HG03108 (cell line): ENCODE measurements around the gene LMF1.

Experiments used
- ATAC-seq: cut with Tn5 transposase; IDR thresholded peaks from one replicate; pipeline ENCODE4 v1.9.1; 2021; ENCODE audit warnings: moderate library complexity; ENCODE audit not compliant: unreplicated experiment

Gene LMF1

GRCh38 chr16:916035-916799 lies 54.6 kb downstream of the LMF1 start:
- ATAC-seq = no peak

DNA sequence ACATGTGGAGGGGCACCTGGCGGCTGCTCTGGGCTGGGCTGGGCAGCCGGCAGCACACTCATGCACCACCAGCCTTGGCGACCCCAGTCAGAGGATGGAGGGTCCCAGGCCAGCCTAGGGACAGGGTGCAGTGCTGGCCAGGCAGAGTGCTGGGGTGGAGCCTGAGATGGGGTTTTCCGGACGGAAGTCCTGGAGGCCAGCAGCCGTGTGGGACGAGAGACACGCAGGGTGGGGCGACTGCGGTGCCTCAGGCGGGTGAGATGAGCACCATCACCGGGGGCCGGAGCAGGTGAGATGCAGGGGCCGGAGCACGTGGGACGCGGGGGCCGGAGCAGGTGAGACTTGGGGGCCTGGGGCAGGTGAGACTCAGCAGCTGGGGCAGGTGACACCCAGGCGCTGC lies 55.2 kb downstream of the LMF1 start:
- ATAC-seq = no peak

DNA sequence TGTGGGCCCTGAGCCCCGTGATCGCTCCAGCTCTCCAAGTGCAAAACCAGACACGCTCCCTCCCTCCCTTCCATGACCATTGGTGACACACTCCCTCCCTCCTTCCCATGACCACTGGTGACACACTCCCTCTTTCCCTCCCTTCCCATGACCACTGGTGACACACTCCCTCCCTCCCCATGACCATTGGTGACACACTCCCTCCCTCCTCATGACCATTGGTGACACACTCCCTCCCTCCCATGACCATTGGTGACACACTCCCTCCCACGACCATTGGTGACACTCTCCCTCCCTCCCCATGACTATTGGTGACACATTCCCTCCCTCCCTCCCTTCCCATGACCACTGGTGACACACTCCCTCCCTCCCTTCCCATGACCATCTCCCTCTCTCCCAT lies 56.3 kb downstream of the LMF1 start:
- ATAC-seq = no peak

GRCh38 chr16:913817-914439 lies 56.9 kb downstream of the LMF1 start:
- no peak for ATAC-seq

DNA sequence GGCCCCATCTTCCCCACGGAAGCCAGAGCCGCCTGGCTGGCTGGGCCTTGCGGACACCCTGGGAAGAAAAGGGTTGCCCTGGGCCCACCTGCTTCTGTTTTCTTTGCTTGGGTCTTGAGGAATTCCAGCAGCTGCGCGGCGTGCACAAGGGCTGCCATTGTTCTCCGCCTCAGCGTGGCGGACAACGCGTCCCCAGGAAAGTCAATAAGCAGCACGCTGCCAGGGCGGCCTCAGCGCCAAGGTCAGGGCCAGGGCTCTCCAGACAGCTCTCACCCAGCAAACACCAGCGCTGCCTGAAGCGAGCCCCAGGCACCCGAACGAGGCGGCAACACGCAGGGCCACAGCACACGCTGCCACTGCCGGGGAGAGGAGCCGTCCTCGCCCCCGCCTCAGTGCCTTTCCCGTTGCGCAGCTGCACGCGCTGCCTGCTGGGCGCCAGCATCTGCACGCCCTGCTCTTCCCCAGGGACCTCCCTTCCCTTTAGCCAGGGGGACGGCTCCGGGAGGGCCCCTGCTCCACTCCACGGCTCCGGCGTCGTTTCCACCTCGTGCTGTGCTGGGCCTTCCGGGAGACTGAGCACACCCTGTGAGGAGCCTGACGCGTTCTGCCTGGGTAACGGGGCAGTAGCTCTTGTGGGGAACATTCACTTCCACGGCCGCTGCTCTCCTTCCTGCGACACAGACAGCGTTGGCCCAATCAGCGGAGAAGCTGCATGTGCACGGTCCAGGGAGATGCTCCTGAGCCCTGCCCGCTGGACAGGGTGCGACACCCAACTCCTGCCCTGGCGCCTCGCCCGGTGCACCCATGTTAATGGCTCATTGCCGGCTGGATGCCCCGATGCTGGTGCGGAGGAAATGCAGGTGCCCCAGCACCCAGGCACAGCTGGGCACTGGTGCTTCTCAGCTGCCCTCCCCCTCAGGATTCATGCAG lies 57.8 kb downstream of the LMF1 start:
- no peak for ATAC-seq

- ATAC-seq = no peak
Measured at GRCh38 chr16:912322-912683, 58.5 kb downstream of the LMF1 start.

GRCh38 chr16:911604-912321 lies 59.0 kb downstream of the LMF1 start:
- ATAC-seq = no peak

DNA sequence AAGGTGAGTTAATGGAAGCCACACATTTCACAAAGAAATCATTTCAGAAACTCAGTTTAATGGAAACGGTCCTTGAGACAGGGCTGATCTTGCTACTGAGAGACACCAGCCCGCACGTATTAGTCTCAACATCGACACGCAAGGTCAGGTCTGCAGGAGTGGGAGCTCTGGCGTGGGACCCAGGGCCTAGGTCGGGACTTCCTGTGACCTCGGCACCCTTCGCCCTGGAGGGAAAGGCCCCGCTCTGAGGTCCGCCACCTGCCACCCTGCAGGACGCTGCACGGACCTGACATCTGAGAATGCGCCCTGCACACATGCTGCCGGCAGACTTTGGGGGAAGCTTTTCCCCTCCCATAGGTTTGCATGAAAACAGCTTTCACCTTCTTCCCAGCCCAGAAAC lies 59.7 kb downstream of the LMF1 start:
- ATAC-seq = no peak

GRCh38 chr16:910181-910580 lies 60.6 kb downstream of the LMF1 start:
- ATAC-seq = no peak

DNA sequence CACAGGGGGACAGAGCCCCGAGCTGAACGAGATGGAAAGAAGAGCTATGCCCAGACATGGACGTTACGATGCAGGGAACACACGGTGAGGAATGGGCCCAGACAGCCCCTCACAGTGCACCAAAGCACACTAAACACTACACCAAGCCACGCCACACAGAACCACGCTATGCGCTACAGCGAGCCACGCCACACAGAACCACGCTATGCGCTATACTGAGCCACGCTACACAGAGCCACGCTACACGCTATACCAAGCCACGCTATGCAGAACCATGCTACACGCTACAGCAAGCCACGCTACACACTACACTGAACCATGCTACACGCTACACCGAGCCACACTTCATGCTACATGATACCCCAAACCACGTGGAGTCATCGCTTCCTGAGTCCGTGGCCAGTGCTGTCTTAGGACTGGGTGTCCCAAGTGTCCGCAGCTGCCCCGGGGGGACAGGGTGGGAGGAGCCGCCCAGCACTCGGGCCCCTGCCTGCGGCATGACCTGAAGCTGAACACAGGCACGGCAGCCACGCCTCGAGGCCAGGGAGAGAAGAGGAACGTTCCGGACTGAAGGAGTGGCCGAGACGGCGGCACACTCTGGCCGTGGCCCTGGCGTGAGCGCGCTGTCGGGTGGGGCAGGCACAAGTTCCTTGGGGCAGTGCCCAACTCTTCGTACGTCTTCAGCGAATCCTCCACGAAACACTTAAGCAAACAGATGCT lies 61.3 kb downstream of the LMF1 start:
- no peak for ATAC-seq

DNA sequence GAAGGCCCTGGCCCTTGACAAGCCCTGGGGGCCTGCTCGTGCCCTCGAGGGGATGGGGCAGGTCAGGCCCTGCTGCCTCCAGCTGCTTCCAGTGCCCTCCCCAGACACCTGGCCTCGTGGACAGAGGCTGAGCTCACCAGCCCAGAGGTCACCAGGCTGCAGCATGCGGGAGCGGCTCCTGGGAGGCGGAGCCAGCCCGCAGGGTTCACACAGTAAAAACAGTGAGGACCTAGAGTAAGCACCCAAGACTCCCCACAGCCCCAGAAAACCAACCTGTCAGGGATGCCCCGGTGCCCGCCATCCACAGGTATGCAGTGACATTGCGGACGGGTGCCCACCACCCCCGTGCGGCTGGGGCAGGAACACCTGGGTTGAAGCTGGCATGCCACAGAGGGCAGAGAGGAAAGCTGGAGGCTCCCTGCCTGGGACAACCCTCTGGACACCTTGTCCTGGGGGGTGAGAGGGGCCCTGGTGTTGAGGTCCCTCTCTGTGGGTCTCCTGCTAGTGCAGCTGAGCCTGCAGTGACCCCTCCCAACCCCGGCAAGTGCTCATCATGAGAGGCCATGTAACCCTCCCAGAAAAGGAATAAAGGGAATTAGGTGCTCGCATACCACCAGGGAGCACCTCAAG lies 62.1 kb downstream of the LMF1 start:
- ATAC-seq = no peak

- no peak for ATAC-seq
Measured at GRCh38 chr16:907842-908241, 62.9 kb downstream of the LMF1 start.

- ATAC-seq = no peak
Measured at GRCh38 chr16:907361-907760, 63.4 kb downstream of the LMF1 start.

GRCh38 chr16:906296-906695 lies 64.5 kb downstream of the LMF1 start:
- no peak for ATAC-seq

GRCh38 chr16:901715-902601 lies 68.8 kb downstream of the LMF1 start:
- no peak for ATAC-seq

DNA sequence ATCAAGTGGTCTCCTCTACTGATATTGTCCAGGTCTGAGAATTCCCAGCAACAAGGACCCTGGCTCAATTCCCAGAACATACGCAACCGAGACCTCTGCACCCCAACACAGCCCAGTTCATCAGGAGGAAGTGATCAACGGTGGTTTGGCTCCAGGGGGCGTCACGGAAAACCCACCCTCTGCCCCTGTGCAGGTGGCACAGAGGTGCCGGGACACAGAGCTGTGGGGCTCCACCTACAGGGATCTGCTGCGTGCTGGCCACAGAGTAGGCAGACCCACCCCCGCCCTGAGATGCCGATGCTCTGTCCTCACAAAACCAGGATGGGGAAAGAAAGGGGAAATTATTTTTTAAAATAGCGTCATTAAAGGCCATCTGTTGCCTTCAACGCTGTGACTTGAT lies 69.6 kb downstream of the LMF1 start:
- ATAC-seq = no peak

- ATAC-seq = no peak
Measured at GRCh38 chr16:900211-900610, 70.6 kb downstream of the LMF1 start.

DNA sequence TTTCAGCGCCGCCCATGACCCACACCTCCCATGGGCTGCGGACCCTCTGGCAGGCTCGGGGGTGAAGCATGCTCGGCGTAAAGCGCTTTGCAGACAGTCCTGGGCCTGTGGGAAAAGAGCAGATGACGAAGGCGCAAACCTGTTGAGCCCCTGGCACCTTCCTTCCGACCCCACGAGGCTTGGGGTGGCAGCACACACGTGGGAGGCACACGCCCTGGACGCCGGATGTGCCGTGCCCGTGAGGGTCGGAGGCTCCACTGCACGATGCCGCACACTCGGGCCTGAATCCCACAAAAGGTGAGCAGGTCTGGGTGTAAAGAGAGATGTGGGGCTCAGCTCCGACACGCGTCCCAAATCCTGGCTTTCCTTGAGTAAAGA lies 71.1 kb downstream of the LMF1 start:
- ATAC-seq = no peak
